IPS-18c (cell line): ENCODE results near the gene ARHGAP25.

Source experiments
- H3K4me3 ChIP-seq: 2 replicates; pipeline ENCODE4 v1.7.0; 2013; ENCODE audit warnings: low read depth, mild to moderate bottlenecking, low read length, moderate library complexity; ENCODE audit not compliant: insufficient read depth
- H3K9me3 ChIP-seq: one replicate; pipeline ENCODE4 v1.6.1; 2013; ENCODE audit warnings: mild to moderate bottlenecking, low read length, moderate library complexity; ENCODE audit not compliant: control insufficient read depth, insufficient read depth

ARHGAP25 gene

DNA sequence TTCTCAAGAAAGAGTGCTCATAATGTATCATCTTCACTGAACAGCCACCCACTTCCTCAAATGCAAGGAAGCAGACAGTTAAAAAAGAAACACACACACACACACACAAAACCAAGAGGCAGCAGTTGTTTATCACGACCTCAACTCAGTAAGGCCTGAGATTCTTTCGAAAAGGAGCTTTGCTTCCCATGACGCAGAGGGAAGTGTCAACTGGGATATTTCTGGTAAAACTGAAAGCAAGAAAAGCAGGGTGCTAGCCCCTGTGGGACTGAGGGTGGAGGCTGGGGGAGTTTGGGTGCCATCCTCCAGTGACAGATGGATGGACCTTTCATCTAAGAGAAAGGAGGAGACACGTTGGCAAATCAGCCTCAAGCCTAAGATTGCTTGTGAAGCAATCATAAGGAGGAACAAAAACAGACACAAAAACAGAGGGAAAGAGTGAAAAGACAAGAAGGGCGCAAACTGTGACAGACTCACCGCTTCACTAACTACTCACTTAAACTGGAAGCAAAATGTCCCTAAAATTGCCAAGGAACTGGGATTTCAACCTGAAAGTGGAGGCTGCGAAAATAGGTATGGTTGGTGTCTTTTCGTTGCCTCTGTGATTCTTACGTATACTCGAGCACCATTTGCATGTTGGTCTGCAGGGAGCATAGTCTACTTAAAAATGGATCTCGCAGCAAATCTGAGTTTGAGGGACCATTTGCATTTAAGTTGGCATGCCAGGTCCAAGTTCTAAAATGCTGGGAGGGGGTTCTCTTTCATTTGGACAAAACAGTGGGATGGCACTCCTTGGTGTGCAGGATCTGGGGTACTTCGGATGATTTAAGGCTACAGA is at the start of gene ARHGAP25:
ARHGAP25 (plus strand) TSS at position 124 of the 838 bp plus-strand sequence; CDS start at position 513, 389 bp downstream.
- H3K9me3 ChIP-seq = no peaks in the 10 kb centered on the region

DNA sequence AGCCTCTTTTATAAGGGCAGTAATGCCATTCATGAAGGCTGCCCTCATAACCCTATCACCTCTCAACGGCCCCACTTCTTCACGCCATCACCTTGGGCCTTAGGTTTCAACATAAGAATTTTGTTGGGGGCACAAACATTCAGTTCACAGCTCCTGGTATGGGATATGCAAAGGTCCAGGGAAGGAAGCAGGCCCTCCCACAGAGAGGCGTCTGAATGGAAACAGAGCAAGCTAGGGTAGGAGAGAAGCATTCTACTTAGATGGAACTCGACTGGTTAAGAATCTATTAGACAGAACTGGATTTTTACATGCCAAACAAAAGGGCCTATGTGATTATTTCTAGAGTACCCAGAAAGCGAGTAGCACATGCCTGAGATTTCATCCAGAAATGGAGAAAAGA is 48.4 kb upstream of the ARHGAP25 start:
- Histone ChIP-seq H3K4me3 (no peak overlapping the region), H3K9me3 (peaks cover 5% of the 10 kb centered on the region)

More for the DNA sequence above, at the start of gene ARHGAP25:
- no peak within 1 kb of the TSS for H3K4me3 ChIP-seq

DNA sequence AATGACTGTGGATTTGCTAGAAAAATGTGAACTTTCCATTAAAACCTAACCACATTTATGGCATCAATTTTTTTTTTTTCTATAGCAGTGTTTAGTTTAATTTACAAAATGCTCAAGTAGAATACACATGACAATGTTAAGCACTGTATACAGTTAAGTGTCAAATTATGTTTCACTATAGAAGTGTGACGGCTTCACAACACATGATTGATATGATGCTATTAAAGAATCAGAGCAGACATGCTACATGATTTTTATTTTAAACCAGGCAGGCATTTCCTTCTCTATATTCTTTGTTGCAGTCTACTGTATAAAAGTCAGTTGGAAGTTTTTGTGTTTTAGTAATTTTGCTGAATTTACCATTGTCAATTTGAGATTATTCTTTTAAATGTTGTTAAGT is 47.6 kb upstream of the ARHGAP25 start:
- Histone ChIP-seq H3K4me3 (no peak overlapping the region), H3K9me3 (peaks cover 5% of the 10 kb centered on the region)

GRCh38 chr2:68689553-68690537 is 44.8 kb upstream of the ARHGAP25 start:
- peaks cover 5% of the 10 kb centered on the region for H3K9me3 ChIP-seq
- H3K4me3 ChIP-seq = no peak overlapping the region

- H3K4me3 ChIP-seq = no peak overlapping the region
- peaks cover 3% of the 10 kb centered on the region for H3K9me3 ChIP-seq
These were observed 43.8 kb upstream of the ARHGAP25 start for GRCh38 chr2:68690851-68691250.

DNA sequence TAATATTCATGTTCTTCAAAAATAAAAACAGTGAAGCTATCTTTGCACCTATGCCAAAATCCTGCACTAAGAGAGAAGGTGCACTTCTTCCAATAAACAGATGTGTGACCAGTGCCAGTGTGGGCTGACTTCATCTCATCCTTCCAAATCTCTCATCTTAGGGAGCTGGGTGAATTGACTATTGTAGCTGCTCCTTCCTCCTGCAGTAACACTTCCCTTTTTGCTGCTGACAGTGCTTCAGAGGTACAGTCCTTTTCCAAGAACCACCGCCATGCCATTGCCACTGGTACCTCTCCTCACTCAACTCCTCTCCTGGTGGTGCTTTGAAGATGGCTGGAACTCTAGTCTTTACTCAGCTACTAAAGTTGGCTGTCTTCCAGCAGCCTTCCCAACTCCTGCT is 42.1 kb upstream of the ARHGAP25 start:
- H3K9me3 ChIP-seq = no peaks in the 10 kb centered on the region
- H3K4me3 ChIP-seq = no peak overlapping the region

- Histone ChIP-seq H3K9me3 (no peaks in the 10 kb centered on the region), H3K4me3 (no peak overlapping the region)
These were observed 40.7 kb upstream of the ARHGAP25 start for GRCh38 chr2:68693951-68694350.

DNA sequence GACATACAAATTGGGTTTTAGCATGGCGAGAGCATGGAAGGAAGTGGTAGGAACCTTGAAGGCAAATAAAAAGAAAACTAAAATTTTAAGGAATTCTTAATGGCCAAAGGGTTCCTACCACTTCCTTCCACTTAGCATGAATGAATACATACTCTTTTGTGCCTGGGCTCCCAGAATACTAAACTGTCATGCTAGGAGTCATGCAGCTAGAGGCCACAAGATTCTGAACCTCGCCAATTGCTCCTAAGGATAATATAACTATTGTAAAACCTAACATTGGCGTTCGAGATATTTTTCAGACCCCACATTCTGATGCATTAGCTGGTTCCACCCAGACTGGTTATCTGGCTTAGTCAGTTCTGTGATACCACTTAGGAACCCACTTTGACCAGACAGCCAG is 38.6 kb upstream of the ARHGAP25 start:
- no peak overlapping the region for H3K4me3 ChIP-seq
- H3K9me3 ChIP-seq = peaks cover 2% of the 10 kb centered on the region

DNA sequence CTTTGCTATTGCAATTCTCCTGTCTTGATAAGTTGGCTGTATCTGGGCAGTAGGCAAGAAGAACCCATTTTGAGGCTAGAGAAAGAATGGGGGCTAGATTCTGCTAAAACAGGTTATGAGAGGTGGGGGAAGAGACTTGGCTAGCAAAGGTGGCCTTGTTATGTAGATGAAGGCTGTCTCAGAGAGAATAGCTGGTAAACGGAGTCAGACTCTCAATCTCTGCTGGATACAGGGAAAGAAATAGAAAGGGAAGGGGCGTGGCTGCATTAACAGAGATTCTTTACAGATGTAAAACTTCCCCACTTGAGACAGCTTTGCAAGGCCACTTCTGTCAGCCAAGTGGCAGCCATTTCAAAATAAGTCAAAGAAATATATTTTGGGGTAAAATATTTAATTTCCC is 38.1 kb upstream of the ARHGAP25 start:
- Histone ChIP-seq H3K4me3 (no peak overlapping the region), H3K9me3 (peaks cover 2% of the 10 kb centered on the region)

DNA sequence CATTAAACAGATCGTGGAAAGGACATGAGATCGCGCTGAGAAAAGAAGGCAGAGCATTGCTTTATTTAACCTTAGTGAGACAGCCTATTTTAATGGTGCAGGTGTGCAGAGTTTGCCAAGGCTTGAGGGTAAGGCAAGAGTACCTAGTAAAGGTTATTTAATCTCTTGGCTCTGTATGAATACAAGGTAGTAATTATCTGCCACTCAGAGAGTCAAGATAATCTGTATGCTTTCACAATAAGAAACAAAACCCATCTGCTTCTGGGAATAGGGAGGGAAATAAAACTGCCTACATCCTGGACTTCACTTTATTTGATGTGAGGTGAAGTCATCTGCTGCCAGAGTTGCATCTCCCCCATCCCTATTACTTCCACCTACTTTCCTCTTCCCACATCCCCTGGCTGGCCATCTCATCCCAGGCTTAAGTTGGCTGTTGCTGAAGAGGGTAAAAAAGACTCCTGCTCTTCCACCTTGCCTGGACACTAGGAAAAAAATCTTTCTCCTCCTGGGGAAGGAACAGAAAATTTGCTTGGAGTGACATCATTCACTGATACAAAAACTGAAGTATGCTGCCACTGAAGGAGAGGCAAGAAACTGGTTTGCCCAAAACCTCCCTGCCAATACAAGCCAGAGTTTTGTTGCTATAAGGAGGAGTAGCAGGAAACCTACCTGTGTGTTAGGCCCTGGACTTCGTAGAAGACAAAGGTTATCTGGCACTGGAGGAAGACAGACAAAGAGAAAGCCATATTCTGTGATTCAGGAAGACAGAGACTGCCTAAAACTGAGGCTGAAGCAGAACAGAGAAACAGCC is 35.8 kb upstream of the ARHGAP25 start:
- H3K9me3 ChIP-seq = peaks cover 2% of the 10 kb centered on the region
- no peak overlapping the region for H3K4me3 ChIP-seq

DNA sequence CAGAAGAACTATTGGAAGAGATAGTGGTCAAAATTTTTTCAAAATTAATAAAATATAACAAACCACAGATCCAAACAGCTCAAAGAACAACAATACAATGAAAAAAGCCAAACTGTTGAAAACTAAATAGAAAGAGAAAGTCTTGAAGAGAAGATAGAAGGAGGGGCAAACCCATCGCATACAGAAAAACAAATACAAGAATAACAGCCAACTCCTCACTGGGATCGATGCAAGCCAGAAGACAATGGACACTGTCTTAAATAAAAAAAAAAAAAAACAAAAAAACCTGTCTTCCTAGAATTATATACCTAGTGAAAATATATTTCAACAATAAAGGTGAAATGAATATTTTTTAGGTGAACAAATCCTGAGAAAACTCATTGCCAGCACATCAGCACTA is 34.1 kb upstream of the ARHGAP25 start:
- H3K9me3 ChIP-seq = peaks cover 2% of the 10 kb centered on the region
- no peak overlapping the region for H3K4me3 ChIP-seq

GRCh38 chr2:68706637-68707036 is 28.0 kb upstream of the ARHGAP25 start:
- no peaks in the 10 kb centered on the region for H3K9me3 ChIP-seq
- no peak overlapping the region for H3K4me3 ChIP-seq

- Histone ChIP-seq H3K9me3 (no peaks in the 10 kb centered on the region), H3K4me3 (no peak overlapping the region)
These were observed 26.0 kb upstream of the ARHGAP25 start for GRCh38 chr2:68708629-68709028.

- no peak overlapping the region for H3K4me3 ChIP-seq
- no peaks in the 10 kb centered on the region for H3K9me3 ChIP-seq
These were observed 25.1 kb upstream of the ARHGAP25 start for GRCh38 chr2:68709421-68709911.

- no peaks in the 10 kb centered on the region for H3K9me3 ChIP-seq
- no peak overlapping the region for H3K4me3 ChIP-seq
These were observed 24.3 kb upstream of the ARHGAP25 start for GRCh38 chr2:68710336-68710735.

DNA sequence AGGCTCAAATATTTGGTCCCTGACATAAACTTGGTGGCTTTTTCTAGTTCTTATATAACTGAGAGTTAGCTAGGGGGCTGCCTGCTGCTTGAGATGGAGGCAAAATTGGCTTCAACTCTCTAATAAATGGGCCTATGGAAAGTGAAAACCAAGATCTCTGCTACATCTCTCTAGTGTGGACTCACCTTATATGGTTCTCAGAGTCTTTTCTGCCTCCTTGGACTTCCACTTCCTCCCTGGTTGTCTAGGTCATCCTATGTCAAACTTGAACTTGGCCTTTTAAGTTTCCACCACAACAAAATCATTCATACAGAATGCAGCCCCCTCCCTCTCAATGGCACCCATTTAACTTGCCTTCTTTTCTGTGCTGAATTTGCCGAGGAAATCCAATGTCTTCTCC is 23.9 kb upstream of the ARHGAP25 start:
- Histone ChIP-seq H3K9me3 (no peaks in the 10 kb centered on the region), H3K4me3 (no peak overlapping the region)

GRCh38 chr2:68714866-68715265 is 19.7 kb upstream of the ARHGAP25 start:
- no peak overlapping the region for H3K4me3 ChIP-seq
- H3K9me3 ChIP-seq = no peaks in the 10 kb centered on the region
